Stimulated activated CD4-positive, alpha-beta T cell treated with anti-CD3 and anti-CD28 coated beads, Interleukin-2, amount 100 ng/mL, for 4 hours (primary cell): ENCODE measurements around the gene SHISA5.
A peak's percentile ranks its signal among the peaks of the same experiment; 100 is the strongest.

ENCODE experiments used
- DNase-seq: peaks from one replicate; pipeline ENCODE4 v3.0.0-alpha.2; 2020; ENCODE audit warnings: low read depth

SHISA5 gene

DNA sequence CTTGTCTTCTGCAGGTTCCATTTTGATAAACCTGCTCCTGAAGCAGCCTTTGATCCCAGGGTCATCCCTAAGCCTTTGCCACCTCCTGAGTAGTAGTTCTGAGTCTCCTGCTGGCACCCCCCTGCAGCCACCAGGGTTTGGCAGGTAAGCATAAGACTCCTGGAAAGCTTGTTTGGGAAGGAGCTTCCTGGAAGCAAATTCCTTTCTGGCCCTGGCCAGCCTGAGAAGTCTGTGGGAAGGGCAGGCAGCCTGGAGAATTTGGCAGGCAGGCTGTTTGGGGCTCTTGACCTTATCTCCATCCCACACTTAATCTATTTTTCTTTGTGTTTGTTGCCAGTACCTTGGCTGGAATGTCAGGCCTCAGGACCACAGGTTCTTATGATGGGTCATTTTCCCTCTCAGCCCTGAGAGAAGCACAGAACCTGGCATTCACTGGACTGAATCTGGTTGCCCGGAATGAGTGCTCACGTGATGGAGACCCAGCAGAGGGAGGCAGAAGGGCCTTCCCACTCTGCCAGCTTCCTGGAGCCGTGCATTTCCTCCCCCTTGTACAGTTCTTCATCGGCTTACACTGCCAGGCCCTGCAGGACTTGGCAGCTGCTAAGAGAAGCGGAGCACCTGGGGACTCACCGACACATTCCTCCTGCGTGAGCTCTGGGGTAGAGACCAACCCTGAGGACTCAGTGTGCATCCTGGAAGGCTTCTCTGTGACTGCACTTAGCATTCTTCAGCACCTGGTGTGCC is 44.0 kb downstream of the SHISA5 start:
- DNase-seq = no peak

DNA sequence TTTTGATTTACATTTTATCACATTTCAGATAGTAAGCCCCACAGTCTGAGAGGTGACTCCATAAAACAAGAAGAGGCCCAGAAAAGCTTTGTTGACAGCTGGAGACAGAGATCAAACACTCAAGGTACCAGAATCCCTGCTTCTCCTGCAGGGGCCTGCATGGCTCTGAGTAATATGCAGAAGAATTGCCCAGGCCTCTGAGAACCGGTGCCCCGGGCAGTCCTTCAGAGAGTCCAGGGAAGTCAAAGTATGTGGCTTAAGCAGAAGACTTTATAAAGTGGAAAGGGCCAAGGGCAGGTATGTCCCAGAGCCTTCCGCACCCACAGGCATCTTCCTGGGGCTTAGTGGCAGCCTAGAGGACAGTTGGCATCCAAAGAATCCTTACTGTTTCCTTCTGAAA is 44.6 kb downstream of the SHISA5 start:
- no peak for DNase-seq

- no peak for DNase-seq
Measured at GRCh38 chr3:48456456-48456855, 47.5 kb downstream of the SHISA5 start.

- DNase-seq = no peak
Measured at GRCh38 chr3:48451270-48451669, 52.7 kb downstream of the SHISA5 start.

- DNase-seq = peak; percentile 75
Measured at GRCh38 chr3:48446425-48447193, 57.4 kb downstream of the SHISA5 start, which contains the start of gene ATRIP. Gene ATRIP, plus strand, starts transcription at chr3:48446737. Its CDS starts 109 bp downstream, at chr3:48446846.

- DNase-seq = no peak
Measured at GRCh38 chr3:48446043-48446424, 57.9 kb downstream of the SHISA5 start.

DNA sequence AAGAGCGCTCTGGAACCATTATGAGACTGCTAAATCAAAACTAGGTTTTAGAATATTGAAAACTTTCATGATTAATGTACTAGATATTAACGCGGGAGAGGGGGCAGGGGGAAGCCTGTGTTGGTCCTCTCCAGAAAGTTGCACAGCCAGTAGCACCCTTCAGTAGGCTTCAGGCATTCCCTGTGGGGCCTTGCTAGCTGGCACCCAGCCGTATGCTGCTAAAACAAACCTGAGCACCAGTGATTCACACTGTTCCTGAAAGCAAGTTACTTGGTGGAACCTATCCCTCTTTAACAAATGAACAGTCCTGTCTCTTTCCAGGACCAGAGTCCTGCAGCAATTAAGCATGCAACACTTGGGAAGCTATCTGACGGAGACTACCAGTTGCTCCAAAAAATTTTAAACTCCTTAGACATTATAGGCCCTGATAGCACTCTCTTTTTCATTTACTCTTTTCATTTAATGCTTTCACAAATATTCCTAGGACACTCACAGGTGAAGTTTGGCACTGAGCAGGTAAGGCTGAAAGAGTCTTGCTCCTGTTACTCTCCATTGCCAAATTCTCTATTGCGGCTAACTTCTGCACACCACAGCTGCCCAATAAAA is 58.6 kb downstream of the SHISA5 start:
- DNase-seq = no peak

- no peak for DNase-seq
Measured at GRCh38 chr3:48441940-48442339, 62.0 kb downstream of the SHISA5 start.

DNA sequence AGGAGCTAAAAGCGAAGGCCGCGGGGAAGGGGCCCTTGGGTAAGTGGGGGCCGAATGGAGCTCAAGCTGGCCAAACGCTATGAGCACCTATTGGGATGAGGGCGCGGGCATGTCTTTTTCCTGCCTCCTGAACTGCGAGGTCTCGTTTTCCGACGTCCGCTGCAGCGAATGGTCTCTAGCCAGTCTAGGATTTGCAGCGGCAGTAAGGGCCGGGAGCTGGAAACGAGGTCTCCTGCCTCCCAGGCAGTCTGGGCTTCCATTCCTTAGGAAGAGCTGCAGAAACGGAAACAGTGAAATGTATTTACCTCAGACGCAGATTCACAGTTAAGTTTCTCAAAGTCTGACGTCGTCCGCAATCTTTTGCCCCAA is 63.4 kb downstream of the SHISA5 start:
- DNase-seq = no peak

- DNase-seq = peak; percentile 97
Measured at GRCh38 chr3:48439820-48440589, 64.0 kb downstream of the SHISA5 start, which contains the start of the genes CCDC51 and TMA7. Gene CCDC51, minus strand, starts transcription at chr3:48440119. Its CDS starts 4,991 bp downstream, at chr3:48435128. Gene TMA7, plus strand, starts transcription at chr3:48440257. Its CDS starts 40 bp downstream, at chr3:48440297.

- DNase-seq = no peak
Measured at GRCh38 chr3:48437812-48438211, 66.2 kb downstream of the SHISA5 start.

DNA sequence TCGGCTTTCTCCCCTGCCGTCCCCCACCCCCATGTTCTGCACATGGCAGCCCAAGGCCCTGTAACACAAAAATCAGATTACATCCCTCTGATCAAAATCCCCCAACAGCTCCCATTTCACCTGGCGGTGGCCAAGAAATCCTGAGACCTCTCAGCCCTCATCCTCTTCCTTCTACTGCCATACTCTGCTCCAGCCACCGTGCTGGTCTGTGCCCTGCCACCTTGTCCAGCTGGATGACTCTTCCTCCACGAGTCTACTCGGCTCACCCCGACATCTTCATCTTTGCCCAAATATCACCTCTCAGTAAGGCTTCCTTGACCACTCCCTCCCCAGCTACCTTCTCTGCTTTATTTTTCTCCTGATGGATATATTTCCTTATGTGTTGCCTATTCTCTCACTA is 67.1 kb downstream of the SHISA5 start:
- no peak for DNase-seq

DNA sequence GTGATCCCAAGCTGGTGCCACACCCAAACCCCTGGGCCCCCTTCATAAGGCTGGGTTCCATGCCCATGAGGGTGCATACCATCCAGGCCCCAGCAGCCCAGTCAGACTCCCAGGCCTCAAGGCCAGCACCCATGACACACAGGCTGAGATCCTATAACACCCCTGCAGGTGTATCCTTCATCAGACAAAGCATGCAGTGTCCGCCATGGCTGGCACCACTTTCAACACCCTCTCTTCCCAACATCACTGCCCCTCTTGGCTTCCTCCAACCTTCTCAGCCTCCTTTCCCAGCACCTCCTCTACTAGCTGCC is 67.5 kb downstream of the SHISA5 start:
- no peak for DNase-seq

GRCh38 chr3:48435774-48436476 is 68.0 kb downstream of the SHISA5 start:
- peak; percentile 78 for DNase-seq

- no peak for DNase-seq
Measured at GRCh38 chr3:48435223-48435595, 68.8 kb downstream of the SHISA5 start.

DNA sequence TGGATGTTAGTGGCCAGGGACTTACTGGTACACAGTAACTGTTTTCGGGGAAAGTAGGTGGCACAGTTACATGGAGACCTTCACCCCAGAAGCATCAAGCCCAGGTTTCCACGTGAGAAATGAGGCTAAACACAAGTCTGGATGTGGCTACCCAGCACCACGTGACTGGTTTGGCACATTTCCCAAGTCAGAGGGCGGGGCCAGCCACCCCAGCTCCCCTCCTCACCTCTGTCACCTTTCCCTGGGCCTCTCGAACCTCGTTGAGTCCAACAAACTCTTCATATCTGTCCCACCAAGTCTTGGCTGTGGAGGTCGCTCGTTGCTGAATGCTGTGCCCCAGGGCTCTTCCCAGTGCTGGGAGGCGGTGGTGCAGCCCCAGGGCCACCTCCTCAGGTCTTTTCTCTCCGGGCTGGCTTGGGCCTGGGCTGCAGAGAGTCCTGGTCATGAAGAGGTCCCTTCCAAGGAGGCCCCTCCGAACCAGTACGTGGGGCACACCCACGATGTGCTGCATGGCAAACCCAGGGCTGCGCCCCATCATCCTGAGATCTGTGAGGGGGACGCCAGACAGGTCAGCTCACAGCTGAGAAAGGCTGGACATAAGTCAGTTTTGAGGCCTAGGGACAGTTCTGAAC is 69.3 kb downstream of the SHISA5 start:
- DNase-seq = no peak

DNA sequence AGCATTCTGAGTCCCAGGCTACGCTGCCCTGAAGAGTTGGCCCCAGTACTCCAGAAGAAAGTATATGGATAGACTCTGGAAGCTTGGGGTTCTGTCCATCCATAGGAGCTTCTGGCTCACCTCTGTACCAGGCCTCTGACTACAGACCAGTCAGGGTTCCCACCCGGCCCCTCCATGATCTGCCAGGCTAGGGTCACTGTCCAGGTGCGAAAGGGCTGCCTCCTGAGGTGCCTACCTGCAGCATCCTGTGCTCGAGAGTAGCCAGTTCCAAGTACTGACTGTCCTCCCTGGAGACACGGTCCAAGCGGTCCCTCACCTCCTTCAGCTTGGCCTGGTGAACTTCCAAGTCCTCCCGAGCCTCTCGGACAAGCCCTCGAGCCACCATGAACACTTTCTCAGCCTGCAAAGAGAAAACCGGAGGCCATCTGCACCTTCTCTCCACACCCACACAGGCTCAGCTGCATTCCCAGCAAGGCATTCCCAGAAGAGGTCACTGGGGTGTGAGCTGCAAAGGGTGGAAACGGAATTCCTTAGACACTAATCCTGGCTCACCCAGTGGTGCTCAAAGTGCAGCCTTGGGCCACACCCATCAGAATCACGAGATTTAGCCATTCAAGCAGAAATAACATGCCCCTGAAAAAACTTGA is 70.4 kb downstream of the SHISA5 start:
- DNase-seq = no peak

GRCh38 chr3:48432411-48433371 is 71.3 kb downstream of the SHISA5 start:
- DNase-seq = no peak

- DNase-seq = no peak
Measured at GRCh38 chr3:48431224-48432029, 72.5 kb downstream of the SHISA5 start.
